Lower leg skin (tissue), 3 donors: ENCODE results near the gene MGAT3.

Source experiments
- CTCF ChIP-seq, 3 donors: fragments of 450-650 bp; IDR thresholded peaks; one replicate each; pipeline ENCODE4 v1.5.1; 2016; ENCODE audit warnings: antibody characterized with exemption in 3 of 3, mild to moderate bottlenecking in 3 of 3, moderate library complexity in 2 of 3
- POLR2A ChIP-seq, 2 donors: fragments of 450-650 bp; IDR thresholded peaks; one replicate each; pipeline ENCODE4 v1.6.1; 2016 to 2017; ENCODE audit warnings: antibody characterized with exemption in 2 of 2, mild to moderate bottlenecking in 1 of 2, moderate library complexity in 1 of 2

DNA sequence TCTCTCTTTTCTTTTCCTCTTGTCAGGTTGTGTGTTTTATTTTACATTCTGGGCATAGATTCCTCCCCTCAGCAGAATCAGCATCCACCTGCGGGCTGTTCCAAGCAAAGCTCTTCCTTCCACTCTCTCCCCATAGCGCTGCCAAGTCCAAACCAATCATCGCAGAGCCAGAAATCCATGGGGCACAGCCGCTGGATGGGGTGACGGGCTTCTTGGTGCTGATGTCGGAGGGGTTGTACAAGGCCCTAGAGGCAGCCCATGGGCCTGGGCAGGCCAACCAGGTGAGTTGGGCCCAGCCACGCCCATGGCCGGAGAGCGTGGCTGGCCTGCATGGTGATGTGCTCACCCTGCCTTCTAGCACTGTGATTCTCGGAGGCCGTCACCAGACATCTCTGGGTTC lies 35.1 kb upstream of the MGAT3 start:
- TF ChIP-seq CTCF (IDR thresholded peaks at IDR 0.05) (no peak), POLR2A (IDR thresholded peaks at IDR 0.05) (no peak)
